RKO (cell line): Measurements from ENCODE around the gene PKP1.

Source experiments
- DNase-seq: peaks from one replicate; pipeline ENCODE4 v3.0.0-alpha.2; 2016; ENCODE audit warnings: low spot score

The PKP1 gene

GRCh38 chr1:201307760-201308499 lies 24.6 kb downstream of the PKP1 start:
- no peak for DNase-seq

GRCh38 chr1:201309416-201309815 lies 26.1 kb downstream of the PKP1 start:
- DNase-seq, result no peak

GRCh38 chr1:201310251-201310985 lies 27.1 kb downstream of the PKP1 start:
- no peak for DNase-seq

- DNase-seq, result no peak
Measured at GRCh38 chr1:201310986-201311355, 27.7 kb downstream of the PKP1 start.

- DNase-seq, result no peak
Measured at GRCh38 chr1:201311356-201312011, 28.2 kb downstream of the PKP1 start.

GRCh38 chr1:201312298-201312697 lies 29.0 kb downstream of the PKP1 start:
- no peak for DNase-seq

GRCh38 chr1:201313086-201313485 lies 29.8 kb downstream of the PKP1 start:
- no peak for DNase-seq

GRCh38 chr1:201316556-201316955 lies 33.2 kb downstream of the PKP1 start:
- DNase-seq, result no peak

GRCh38 chr1:201317551-201317950 lies 34.2 kb downstream of the PKP1 start:
- no peak for DNase-seq

GRCh38 chr1:201318504-201319340 lies 35.4 kb downstream of the PKP1 start:
- no peak for DNase-seq

GRCh38 chr1:201319631-201320030 lies 36.3 kb downstream of the PKP1 start:
- no peak for DNase-seq

GRCh38 chr1:201320168-201320788 lies 37.0 kb downstream of the PKP1 start:
- no peak for DNase-seq

- DNase-seq, result no peak
Measured at GRCh38 chr1:201321826-201322390, 38.6 kb downstream of the PKP1 start.

GRCh38 chr1:201322653-201323510 lies 39.6 kb downstream of the PKP1 start:
- no peak for DNase-seq

GRCh38 chr1:201324306-201324705 lies 41.0 kb downstream of the PKP1 start:
- no peak for DNase-seq

GRCh38 chr1:201324821-201325677 lies 41.7 kb downstream of the PKP1 start:
- DNase-seq, result no peak

- no peak for DNase-seq
Measured at GRCh38 chr1:201325678-201326060, 42.4 kb downstream of the PKP1 start.

GRCh38 chr1:201326710-201327109 lies 43.4 kb downstream of the PKP1 start:
- DNase-seq, result no peak

- no peak for DNase-seq
Measured at GRCh38 chr1:201327687-201328240, 44.5 kb downstream of the PKP1 start.
